Neural progenitor cell (in vitro differentiated cells): ENCODE data around the gene DGKD. TPM values are rescaled to one million over a fixed set of nuclear protein-coding genes. Genes with fewer than 3 reads are reported as not detected.
"Not testable (repeated sequence)": the region's sequence is repeated elsewhere in the genome, so short reads cannot be mapped to it uniquely, and the experiment has no call there.

ENCODE experiments used
- DNase-seq: peaks from one replicate; pipeline ENCODE4 v3.0.0-alpha.2; 2016; ENCODE audit warnings: low spot score
- H2AFZ ChIP-seq: fragments of 200-600 bp; sonication (generic); replicated peaks from 2 replicates; pipeline ENCODE4 v1.6.1; 2016; ENCODE audit warnings: antibody characterized with exemption
- H3F3A ChIP-seq: fragments of 200-600 bp; sonication (generic); 2 replicates; pipeline ENCODE4 v1.6.1; 2016; ENCODE audit warnings: antibody characterized with exemption, low read depth
- H3K27ac ChIP-seq: fragments of 200-600 bp; sonication (generic); 2 replicates; pipeline ENCODE4 v1.5.1; 2016; ENCODE audit warnings: mild to moderate bottlenecking
- H3K27me3 ChIP-seq: fragments of 200-600 bp; sonication (generic); 2 replicates; pipeline ENCODE4 v1.6.1; 2016; ENCODE audit warnings: mild to moderate bottlenecking, moderate library complexity
- H3K36me3 ChIP-seq: fragments of 200-600 bp; sonication (generic); 2 replicates; pipeline ENCODE4 v1.5.1; 2016
- H3K4me1 ChIP-seq: fragments of 200-600 bp; sonication (generic); 2 replicates; pipeline ENCODE4 v1.6.1; 2016; ENCODE audit warnings: mixed run types
- H3K4me2 ChIP-seq: fragments of 200-600 bp; sonication (generic); 2 replicates; pipeline ENCODE4 v1.6.1; 2016
- H3K4me3 ChIP-seq: fragments of 200-600 bp; sonication (generic); 2 replicates; pipeline ENCODE4 v1.5.1; 2016
- H3K79me2 ChIP-seq: fragments of 200-600 bp; sonication (generic); 2 replicates; pipeline ENCODE4 v1.6.1; 2016; ENCODE audit warnings: low read depth
- H3K9ac ChIP-seq: fragments of 200-600 bp; sonication (generic); 2 replicates; pipeline ENCODE4 v1.6.1; 2016
- H3K9me3 ChIP-seq: fragments of 200-600 bp; sonication (generic); 2 replicates; pipeline ENCODE4 v1.5.1; 2016; ENCODE audit warnings: low read depth
- H4K20me1 ChIP-seq: fragments of 200-600 bp; sonication (generic); 2 replicates; pipeline ENCODE4 v1.6.1; 2016; ENCODE audit warnings: low read depth
- H3K27ac Mint-ChIP-seq: 3 replicates; pipeline ENCODE4 v1.8.0; 2021; ENCODE audit warnings: mixed read lengths
- H3K27me3 Mint-ChIP-seq: 2 replicates; pipeline ENCODE4 v1.8.0; 2022; ENCODE audit warnings: low read depth, mild to moderate bottlenecking, inconsistent platforms, moderate library complexity, mixed read lengths; ENCODE audit not compliant: insufficient read depth
- H3K36me3 Mint-ChIP-seq: 3 replicates; pipeline ENCODE4 v1.8.0; 2021; ENCODE audit warnings: mixed read lengths
- H3K4me1 Mint-ChIP-seq: 3 replicates; pipeline ENCODE4 v1.8.0; 2021; ENCODE audit warnings: mixed read lengths
- H3K4me3 Mint-ChIP-seq: 3 replicates; pipeline ENCODE4 v1.8.0; 2021; ENCODE audit warnings: mild to moderate bottlenecking, moderate library complexity, mixed read lengths
- H3K9me3 Mint-ChIP-seq: 3 replicates; pipeline ENCODE4 v1.8.0; 2020; ENCODE audit warnings: mixed read lengths
- CTCF ChIP-seq: fragments of 200-600 bp; sonication (generic); IDR thresholded peaks from 2 replicates; pipeline ENCODE4 v1.5.1; 2017; ENCODE audit warnings: antibody characterized with exemption, mild to moderate bottlenecking
- EZH2 ChIP-seq: fragments of 200-600 bp; sonication (generic); IDR thresholded peaks from 2 replicates; pipeline ENCODE4 v1.6.1; 2017; ENCODE audit warnings: antibody characterized with exemption, mild to moderate bottlenecking, moderate library complexity
- EZH2phosphoT487 ChIP-seq: fragments of 200-600 bp; sonication (generic); IDR thresholded peaks from 2 replicates; pipeline ENCODE4 v1.6.1; 2017; ENCODE audit warnings: antibody characterized with exemption
- total RNA-seq: library from RNA; depleted of rRNA; stranded (reverse); fragments of >200 nt; gene quantifications from 2 replicates; pipeline ENCODE4 v1.2.3, GENCODE V29; 2015; ENCODE audit warnings: low replicate concordance

DGKD gene
- total RNA-seq, 1 donor from 2014 or later = 10.9 TPM

- no peak overlapping the region for H3K4me3 ChIP-seq
- Mint-ChIP-seq H3K4me3 (no peak overlapping the region), H3K9me3 (no peaks in the 10 kb centered on the region), H3K27ac (no peak overlapping the region), H3K36me3 (peaks cover 7% of the 10 kb centered on the region), H3K27me3 (no peaks in the 10 kb centered on the region), H3K4me1 (peaks cover 11% of the 10 kb centered on the region)
- H3K9ac ChIP-seq = no peak overlapping the region
- no peaks in the 10 kb centered on the region for H3K27me3 ChIP-seq
- H3F3A ChIP-seq = no peaks in the 10 kb centered on the region
- H3K36me3 ChIP-seq = no peaks in the 10 kb centered on the region
- H4K20me1 ChIP-seq = no peaks in the 10 kb centered on the region
- no peak overlapping the region for H2AFZ ChIP-seq
- no peak for TF ChIP-seq EZH2phosphoT487
- no peak for TF ChIP-seq EZH2
- no peak for TF ChIP-seq CTCF
- H3K79me2 ChIP-seq = no peaks in the 10 kb centered on the region
- H3K27ac ChIP-seq = no peak overlapping the region
- H3K4me2 ChIP-seq = no peak overlapping the region
- H3K9me3 ChIP-seq = no peaks in the 10 kb centered on the region
- H3K4me1 ChIP-seq = peaks cover 5% of the 10 kb centered on the region
- no peak for DNase-seq
Measured at GRCh38 chr2:233371641-233372040, 17.3 kb downstream of the DGKD start.

GRCh38 chr2:233372855-233373254 lies 18.6 kb downstream of the DGKD start:
- H3K4me3 Mint-ChIP-seq = no peak overlapping the region
- no peaks in the 10 kb centered on the region for H3K27me3 ChIP-seq
- H3K9ac ChIP-seq = no peak overlapping the region
- no peaks in the 10 kb centered on the region for H3F3A ChIP-seq
- H3K27ac ChIP-seq = no peak overlapping the region
- H3K4me3 ChIP-seq = no peak overlapping the region
- no peak overlapping the region for H2AFZ ChIP-seq
- no peaks in the 10 kb centered on the region for H3K36me3 ChIP-seq
- H3K27me3 Mint-ChIP-seq = no peaks in the 10 kb centered on the region
- no peak for TF ChIP-seq EZH2phosphoT487
- no peak for TF ChIP-seq EZH2
- no peak for TF ChIP-seq CTCF
- H3K4me2 ChIP-seq = no peak overlapping the region
- H3K4me1 Mint-ChIP-seq = peaks cover 11% of the 10 kb centered on the region
- no peaks in the 10 kb centered on the region for H3K9me3 ChIP-seq
- no peaks in the 10 kb centered on the region for H3K79me2 ChIP-seq
- H3K9me3 Mint-ChIP-seq = peaks cover 2% of the 10 kb centered on the region
- no peak for DNase-seq
- H4K20me1 ChIP-seq = no peaks in the 10 kb centered on the region
- H3K27ac Mint-ChIP-seq = no peak overlapping the region
- H3K4me1 ChIP-seq = peaks cover 5% of the 10 kb centered on the region
- H3K36me3 Mint-ChIP-seq = peaks cover 12% of the 10 kb centered on the region

GRCh38 chr2:233373316-233373715 lies 19.0 kb downstream of the DGKD start:
- H2AFZ ChIP-seq = no peak overlapping the region
- no peaks in the 10 kb centered on the region for H3K79me2 ChIP-seq
- Mint-ChIP-seq H3K4me1 (peaks cover 11% of the 10 kb centered on the region), H3K36me3 (peaks cover 12% of the 10 kb centered on the region), H3K9me3 (peaks cover 2% of the 10 kb centered on the region), H3K4me3 (no peak overlapping the region), H3K27me3 (no peaks in the 10 kb centered on the region), H3K27ac (no peak overlapping the region)
- H3K9ac ChIP-seq = no peak overlapping the region
- no peaks in the 10 kb centered on the region for H3K9me3 ChIP-seq
- H3K4me1 ChIP-seq = peaks cover 5% of the 10 kb centered on the region
- no peaks in the 10 kb centered on the region for H4K20me1 ChIP-seq
- no peak for DNase-seq
- H3K4me3 ChIP-seq = no peak overlapping the region
- no peaks in the 10 kb centered on the region for H3F3A ChIP-seq
- TF ChIP-seq EZH2 (no peak), EZH2phosphoT487 (no peak), CTCF (no peak)
- H3K4me2 ChIP-seq = no peak overlapping the region
- H3K27ac ChIP-seq = no peak overlapping the region
- H3K36me3 ChIP-seq = no peaks in the 10 kb centered on the region
- no peaks in the 10 kb centered on the region for H3K27me3 ChIP-seq

GRCh38 chr2:233374776-233375175 lies 20.5 kb downstream of the DGKD start:
- H3K9me3 ChIP-seq, H3K4me1 Mint-ChIP-seq, DNase-seq, H3K9me3 Mint-ChIP-seq, H4K20me1 ChIP-seq, H2AFZ ChIP-seq, H3K9ac ChIP-seq, H3K4me3 ChIP-seq, H3K4me3 Mint-ChIP-seq, H3F3A ChIP-seq, H3K27me3 ChIP-seq, H3K27ac Mint-ChIP-seq, H3K79me2 ChIP-seq, H3K4me1 ChIP-seq, H3K36me3 Mint-ChIP-seq, H3K27me3 Mint-ChIP-seq, H3K27ac ChIP-seq, H3K4me2 ChIP-seq, H3K36me3 ChIP-seq: not testable (repeated sequence)
